Middle frontal gyrus (tissue), 1 donor: ENCODE results near the gene GUCY1A1.

Source experiments
- DNase-seq: peaks from one replicate; pipeline ENCODE4 v3.0.0-alpha.2; 2015; ENCODE audit warnings: low spot score; ENCODE audit errors: extremely low spot score

Gene GUCY1A1

GRCh38 chr4:155657985-155658680, 8.5 kb upstream of the GUCY1A1 start:
- DNase-seq = no peak

DNA sequence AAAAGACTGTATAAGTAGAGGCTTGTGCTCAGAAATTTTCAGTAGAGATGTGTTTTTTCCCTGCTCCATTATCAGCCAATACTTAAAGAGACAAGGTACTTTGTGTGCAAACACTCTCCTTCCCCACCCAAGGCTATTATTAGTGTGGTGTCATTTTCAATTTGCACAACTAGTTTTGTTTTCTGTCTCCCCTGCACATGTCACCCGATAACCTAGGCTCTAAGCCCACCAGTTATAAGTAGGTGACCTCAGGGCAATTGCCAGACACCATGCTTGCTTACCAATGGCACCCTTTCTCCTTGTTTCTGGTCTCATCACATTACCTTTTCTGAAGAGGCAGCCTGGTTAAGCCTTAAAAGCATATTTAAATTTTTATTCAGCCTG, 8.0 kb upstream of the GUCY1A1 start:
- DNase-seq = no peak

- DNase-seq = no peak
Observed at GRCh38 chr4:155659176-155659575, 7.5 kb upstream of the GUCY1A1 start.

- no peak for DNase-seq
Observed at GRCh38 chr4:155660436-155660835, 6.2 kb upstream of the GUCY1A1 start.

GRCh38 chr4:155665054-155665453, 1.6 kb upstream of the GUCY1A1 start:
- no peak for DNase-seq

DNA sequence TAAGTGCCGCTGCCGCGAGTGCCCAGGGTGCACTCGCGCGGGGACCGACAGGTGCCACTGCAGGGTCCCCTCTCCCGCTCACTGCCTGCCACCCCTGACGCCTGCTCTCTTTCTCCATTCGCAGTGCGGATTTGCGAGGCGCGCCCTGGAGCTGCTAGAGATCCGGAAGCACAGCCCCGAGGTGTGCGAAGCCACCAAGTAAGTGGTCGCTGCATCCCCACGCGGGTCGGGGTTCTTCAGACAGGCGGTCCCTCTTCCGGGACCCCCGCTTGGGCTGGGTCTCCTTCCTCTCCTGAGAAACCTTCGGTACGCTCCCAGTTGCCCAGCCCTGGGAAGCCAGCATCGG, 547 bp downstream of the GUCY1A1 start:
- no peak for DNase-seq

GRCh38 chr4:155667568-155668511, 1.2 kb downstream of the GUCY1A1 start:
- no peak for DNase-seq

GRCh38 chr4:155668707-155669220, 2.1 kb downstream of the GUCY1A1 start:
- DNase-seq = no peak

DNA sequence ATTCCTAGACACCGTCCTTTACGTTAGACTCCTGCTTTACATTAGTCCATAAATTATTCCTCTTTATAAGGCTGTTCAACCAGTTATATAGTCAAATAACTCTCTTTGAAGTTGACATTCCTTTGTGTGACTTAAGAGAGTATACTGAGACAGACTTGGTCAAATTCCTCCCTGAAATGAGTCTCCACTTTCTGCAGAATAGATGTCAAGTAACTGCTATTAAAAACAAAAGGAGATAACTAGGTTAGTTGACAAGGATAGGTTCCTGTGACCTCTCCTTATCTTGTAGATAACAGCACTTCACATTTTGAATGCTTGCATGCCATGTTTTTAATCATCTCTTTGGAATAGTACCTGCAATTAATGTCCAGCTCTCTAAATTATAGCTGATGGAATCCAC, 5.7 kb downstream of the GUCY1A1 start:
- DNase-seq = no peak

DNA sequence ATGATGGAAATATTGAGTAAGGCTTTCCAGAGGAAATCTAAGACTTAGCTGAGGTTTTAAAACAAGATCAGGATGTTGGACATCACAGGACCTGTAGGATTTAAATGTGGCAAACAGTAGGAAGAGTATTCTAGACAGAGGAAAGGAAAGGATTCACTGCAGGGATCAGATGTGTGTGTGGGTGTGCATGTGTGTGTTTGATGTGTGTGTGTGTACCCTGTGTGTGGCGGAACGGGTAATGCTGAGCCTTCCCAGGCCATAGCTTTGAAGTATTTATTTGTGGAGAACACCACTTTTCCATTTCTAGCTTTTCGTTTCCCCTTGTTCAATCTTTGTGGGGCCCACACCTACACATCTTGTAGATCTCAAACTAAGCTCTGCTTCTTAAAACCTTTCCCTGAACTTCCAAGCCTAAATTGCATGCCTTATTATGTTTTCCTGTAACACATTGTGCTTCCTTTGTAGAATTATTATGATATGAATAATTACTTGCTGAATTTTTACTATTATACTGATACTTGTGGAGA, 6.9 kb downstream of the GUCY1A1 start:
- no peak for DNase-seq

- no peak for DNase-seq
Observed at GRCh38 chr4:155674669-155675071, 8.0 kb downstream of the GUCY1A1 start.

DNA sequence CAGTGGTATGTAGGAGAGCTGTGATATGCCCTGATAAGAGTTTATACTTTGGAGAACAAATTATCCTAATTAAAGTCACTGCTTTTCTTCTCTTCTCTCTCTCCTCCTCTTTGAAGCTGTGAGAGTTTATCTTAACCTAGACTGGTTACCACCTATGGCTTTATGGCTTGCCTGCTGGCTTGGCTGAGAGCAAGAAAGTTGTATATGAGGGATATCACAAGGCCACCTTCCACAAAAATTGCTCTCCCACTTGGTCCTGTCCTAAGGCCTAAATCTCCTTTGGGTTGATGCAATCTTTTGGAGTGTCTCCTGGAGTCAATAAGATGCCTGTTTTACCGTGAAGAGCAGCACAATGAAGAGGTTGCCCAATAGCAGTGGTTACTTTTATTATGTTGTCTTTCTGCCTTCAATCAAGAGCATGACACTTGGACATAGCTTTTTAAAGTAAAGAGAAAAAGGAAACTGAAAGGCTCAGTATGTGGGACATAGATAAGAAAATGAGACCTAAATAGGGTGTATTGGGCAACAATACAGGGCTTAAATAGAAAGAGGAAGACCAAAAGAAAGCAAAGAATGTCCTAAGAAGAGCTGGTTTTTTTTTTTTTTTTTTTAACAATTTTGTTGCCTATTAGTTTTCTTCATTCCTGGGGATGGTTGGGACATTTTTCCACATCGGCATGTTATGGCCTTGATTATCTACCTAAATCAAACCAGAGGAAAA, 9.2 kb downstream of the GUCY1A1 start:
- DNase-seq = no peak

DNA sequence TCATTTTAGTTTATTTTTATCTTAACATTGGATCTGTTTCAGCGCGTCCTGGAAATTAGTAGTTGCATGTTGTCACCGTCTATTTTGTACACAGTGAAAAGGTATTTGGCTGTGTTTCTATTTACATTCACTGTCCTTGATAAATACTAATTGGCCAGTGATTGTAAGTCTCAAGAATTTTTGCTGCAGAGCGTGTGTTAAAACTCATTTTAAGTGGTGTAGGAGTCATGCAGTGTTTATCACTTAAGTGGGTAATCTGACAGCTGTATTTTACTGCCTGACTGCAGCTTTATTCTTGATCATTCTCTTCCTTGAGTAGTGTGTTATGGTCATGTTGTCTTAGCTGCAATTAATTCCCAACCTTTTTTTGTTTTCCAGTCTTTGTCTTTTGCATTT, 9.8 kb downstream of the GUCY1A1 start:
- no peak for DNase-seq

DNA sequence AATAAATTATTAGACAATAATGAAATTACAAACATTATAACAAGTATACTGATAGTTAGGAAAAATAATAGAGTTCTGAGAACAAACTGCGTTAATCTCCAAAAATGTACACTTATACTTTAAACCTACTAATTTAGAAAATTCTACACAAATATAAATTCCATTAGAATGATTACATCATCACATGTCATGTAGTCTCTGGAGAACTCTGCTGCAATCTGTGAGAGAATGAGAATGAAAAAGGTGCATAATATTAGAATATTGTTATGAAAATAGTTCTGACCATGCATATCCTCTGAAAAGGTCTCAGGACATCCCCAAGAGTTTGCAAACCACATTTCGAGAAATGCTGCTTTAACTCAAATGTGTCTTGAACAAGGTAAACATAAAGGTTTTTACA, 11.4 kb downstream of the GUCY1A1 start:
- DNase-seq = no peak

DNA sequence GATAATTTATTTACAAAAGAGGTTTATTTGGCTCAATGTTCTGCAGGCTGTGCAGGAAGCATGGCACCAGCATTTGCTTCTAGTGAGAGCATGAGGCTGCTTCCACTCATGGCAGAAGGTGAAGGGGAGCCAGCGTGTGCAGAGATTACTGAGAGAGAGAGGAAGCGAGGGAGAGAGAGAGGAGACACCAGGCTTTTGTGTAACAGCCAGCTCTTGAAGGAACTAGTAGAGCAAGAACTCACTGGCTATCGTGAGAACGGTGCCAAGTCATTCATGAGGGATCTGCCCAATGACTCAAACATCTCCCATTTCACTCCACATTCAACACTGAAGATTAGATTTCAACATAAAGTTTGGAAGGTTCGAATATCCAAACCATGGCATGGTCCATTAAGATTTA, 12.7 kb downstream of the GUCY1A1 start:
- no peak for DNase-seq

GRCh38 chr4:155681886-155682285, 15.2 kb downstream of the GUCY1A1 start:
- DNase-seq = no peak

GRCh38 chr4:155684423-155684822, 17.8 kb downstream of the GUCY1A1 start:
- DNase-seq = no peak

DNA sequence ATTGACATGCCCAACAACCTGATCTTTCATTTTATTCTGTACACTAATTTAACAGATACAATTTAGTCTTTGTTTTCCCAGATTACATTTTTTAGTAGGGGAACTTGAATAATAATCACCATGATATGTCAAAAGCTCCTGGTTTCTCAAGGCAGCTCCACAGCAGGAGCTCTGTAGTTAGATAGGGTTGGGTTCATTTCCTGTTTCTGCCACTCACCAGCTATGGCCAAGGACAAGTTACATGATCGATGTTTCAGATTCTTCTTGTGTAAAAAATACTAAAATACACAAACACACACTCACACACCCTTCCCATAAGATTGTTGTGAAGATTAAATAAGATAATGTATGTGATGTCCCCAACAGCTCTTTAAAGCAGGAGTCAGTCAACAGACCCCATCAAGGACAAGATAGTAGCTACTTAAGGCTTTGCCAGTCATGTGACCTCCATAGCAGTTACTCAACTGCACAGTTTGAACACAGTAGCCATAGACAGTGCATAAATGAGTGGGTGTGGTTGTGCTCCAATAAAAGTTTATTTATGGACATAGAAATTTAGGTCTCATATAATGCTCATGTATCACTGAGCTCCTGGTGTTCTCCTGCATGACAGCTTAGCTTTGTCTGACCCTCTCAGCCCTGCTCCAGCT, 18.4 kb downstream of the GUCY1A1 start:
- DNase-seq = no peak

GRCh38 chr4:155687380-155687982, 20.8 kb downstream of the GUCY1A1 start:
- no peak for DNase-seq

GRCh38 chr4:155688211-155688610, 21.6 kb downstream of the GUCY1A1 start:
- no peak for DNase-seq

DNA sequence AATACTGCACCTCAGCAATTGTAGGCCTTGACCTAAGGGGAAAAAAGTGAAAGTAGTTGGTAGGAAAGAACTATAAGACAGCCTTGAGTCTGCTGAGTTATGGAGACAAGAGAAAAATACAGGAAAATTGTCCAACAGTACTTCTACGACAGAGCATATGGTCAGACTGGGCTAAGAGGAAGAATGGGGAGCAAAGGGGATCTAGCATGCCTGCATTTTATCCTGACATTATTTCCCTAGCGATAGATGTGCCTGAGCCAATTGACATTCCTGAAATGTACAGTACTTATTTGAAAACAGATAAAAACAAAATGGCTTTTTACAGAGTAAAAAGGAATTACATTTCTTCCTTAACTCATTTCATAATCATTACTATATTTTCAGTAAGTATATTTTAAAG, 22.2 kb downstream of the GUCY1A1 start:
- no peak for DNase-seq
